Measurements from ENCODE around the gene PDE5A.
"Not testable (repeated sequence)": the region's sequence is repeated elsewhere in the genome, so short reads cannot be mapped to it uniquely, and the experiment has no call there.

The PDE5A gene

GRCh38 chr4:119455734-119456133 lies 172.9 kb downstream of the PDE5A start:
- not testable (repeated sequence) for DNase-seq; H3K27ac Mint-ChIP-seq; H3K9me3 Mint-ChIP-seq; H3K36me3 Mint-ChIP-seq (ENCODE audit: low read depth); H3K4me1 Mint-ChIP-seq; H3K27me3 Mint-ChIP-seq (ENCODE audit: low read depth, poor library complexity)
- peak overlapping the region; percentile 90 for H3K4me3 Mint-ChIP-seq

- not testable (repeated sequence) for H3K36me3 Mint-ChIP-seq (ENCODE audit: low read depth); H3K9me3 Mint-ChIP-seq; H3K27me3 Mint-ChIP-seq (ENCODE audit: low read depth, poor library complexity); H3K4me1 Mint-ChIP-seq
- peak overlapping the region; percentile 90 for H3K4me3 Mint-ChIP-seq
- peak overlapping the region; percentile 100 for H3K27ac Mint-ChIP-seq
- DNase-seq: peak; percentile 91
Observed at GRCh38 chr4:119454491-119455270, 173.9 kb downstream of the PDE5A start.

GRCh38 chr4:119454151-119454490 lies 174.5 kb downstream of the PDE5A start:
- DNase-seq; H3K4me1 Mint-ChIP-seq; H3K9me3 Mint-ChIP-seq; H3K27me3 Mint-ChIP-seq (ENCODE audit: low read depth, poor library complexity); H3K36me3 Mint-ChIP-seq (ENCODE audit: low read depth): not testable (repeated sequence)
- peak overlapping the region; percentile 90 for H3K4me3 Mint-ChIP-seq
- H3K27ac Mint-ChIP-seq: peak overlapping the region; percentile 100

GRCh38 chr4:119453286-119453685 lies 175.3 kb downstream of the PDE5A start:
- not testable (repeated sequence) for H3K9me3 Mint-ChIP-seq; H3K4me3 Mint-ChIP-seq; H3K27ac Mint-ChIP-seq; DNase-seq; H3K36me3 Mint-ChIP-seq (ENCODE audit: low read depth); H3K4me1 Mint-ChIP-seq; H3K27me3 Mint-ChIP-seq (ENCODE audit: low read depth, poor library complexity)

GRCh38 chr4:119449851-119450250 lies 178.8 kb downstream of the PDE5A start:
- H3K27ac Mint-ChIP-seq; H3K36me3 Mint-ChIP-seq (ENCODE audit: low read depth); H3K27me3 Mint-ChIP-seq (ENCODE audit: low read depth, poor library complexity); H3K4me3 Mint-ChIP-seq; DNase-seq; H3K4me1 Mint-ChIP-seq; H3K9me3 Mint-ChIP-seq: not testable (repeated sequence)

All from nephron progenitor cell (in vitro differentiated cells).